Testis (tissue), 3 donors: Measurements from ENCODE around the gene LRP2BP. TPM values are rescaled to one million over a fixed set of nuclear protein-coding genes. Genes with fewer than 3 reads are reported as not detected.

Experiments
- DNase-seq: peaks from one replicate; pipeline ENCODE4 v3.0.0-alpha.2; 2019
- H3K27ac ChIP-seq, 2 donors: fragments of 200-600 bp; sonication (generic); one replicate each; pipeline ENCODE4 v1.5.1; 2019
- H3K27me3 ChIP-seq: fragments of 200-600 bp; sonication (generic); one replicate; pipeline ENCODE4 v1.5.1; 2019
- H3K36me3 ChIP-seq: fragments of 200-600 bp; sonication (generic); one replicate; pipeline ENCODE4 v1.5.1; 2017; ENCODE audit warnings: low read depth; ENCODE audit errors: missing control alignments
- H3K4me1 ChIP-seq: fragments of 200-600 bp; sonication (generic); one replicate; pipeline ENCODE4 v1.5.1; 2019
- H3K4me3 ChIP-seq, 2 donors: fragments of 200-600 bp; sonication (generic); one replicate each; pipeline ENCODE4 v1.5.1; 2017 to 2019
- H3K9me3 ChIP-seq: fragments of 200-600 bp; sonication (generic); one replicate; pipeline ENCODE4 v1.5.1; 2017
- CTCF ChIP-seq, 3 experiments: fragments of 450-650 bp in 2 of 3; fragments of 200-600 bp in 1 of 3; sonication (generic) in 1 of 3; IDR thresholded peaks; one replicate each; pipeline ENCODE4 v1.5.1; 2016 to 2019; ENCODE audit warnings: antibody characterized with exemption in 3 of 3, mild to moderate bottlenecking in 2 of 3, moderate library complexity in 1 of 3
- POLR2A ChIP-seq: fragments of 450-650 bp; IDR thresholded peaks from one replicate; pipeline ENCODE4 v1.6.1; 2017; ENCODE audit warnings: antibody characterized with exemption, mild to moderate bottlenecking, moderate library complexity
- WGBS, 2 donors: methylation state at CpG; one replicate each; pipeline ENCODE4 v1.1.5; 2018; 5-methylcytosine and 5-hydroxymethylcytosine counted together
- intact Hi-C: fragments of 100-400 bp; cut with DNase I; formaldehyde crosslinking; loops from one replicate; pipeline ENCODE4 v1.15.1; 2023; ENCODE audit warnings: low total_unique reads
- polyA plus RNA-seq: library from polyadenylated mRNA; stranded (reverse); fragments of 350-450 nt; fragmentation: Illumina TruSeq; extraction: RNeasy Lipid Tissue Mini Kit (QIAGEN cat#74804); gene quantifications from one replicate; pipeline ENCODE4 v1.2.3, GENCODE V29; 2014; ENCODE audit warnings: low read depth, low replicate concordance; ENCODE audit not compliant: insufficient read depth
- total RNA-seq, 2 donors: library from RNA; depleted of rRNA; stranded (reverse); fragments of >200 nt; gene quantifications; one replicate each; pipeline ENCODE4 v1.2.3, GENCODE V29; 2016

Gene LRP2BP
- total and polyA plus RNA-seq, 3 donors from 2014 or later = 7.5 to 49.5 (median 11.9) TPM

GRCh38 chr4:185390941-185391340, 4.8 kb downstream of the LRP2BP start:
- no peaks in the 10 kb centered on the region for H3K4me1 ChIP-seq
- no peak overlapping the region for H3K4me3 ChIP-seq
- DNase-seq = no peak
- no peak overlapping the region for H3K27ac ChIP-seq
- H3K36me3 ChIP-seq = no peaks in the 10 kb centered on the region
- 79 to 85% methylated on average over 6 of the region's 6 CpGs for WGBS, 2 donors
- no peaks in the 10 kb centered on the region for H3K9me3 ChIP-seq
- intact Hi-C loops = no loop called here
- no peak for TF ChIP-seq POLR2A
- no peak for TF ChIP-seq CTCF (IDR thresholded peaks at IDR 0.05)
- H3K27me3 ChIP-seq = no peaks in the 10 kb centered on the region

GRCh38 chr4:185387957-185388356, 7.8 kb downstream of the LRP2BP start:
- H3K4me1 ChIP-seq = no peaks in the 10 kb centered on the region
- no peaks in the 10 kb centered on the region for H3K9me3 ChIP-seq
- DNase-seq = no peak
- H3K4me3 ChIP-seq = no peak overlapping the region
- intact Hi-C loops = no loop called here
- H3K27me3 ChIP-seq = no peaks in the 10 kb centered on the region
- WGBS, 2 donors = 93 to 97% methylated on average over 12 of the region's 12 CpGs
- no peaks in the 10 kb centered on the region for H3K36me3 ChIP-seq
- TF ChIP-seq CTCF (IDR thresholded peaks at IDR 0.05) (no peak), POLR2A (no peak)
- no peak overlapping the region for H3K27ac ChIP-seq

DNA sequence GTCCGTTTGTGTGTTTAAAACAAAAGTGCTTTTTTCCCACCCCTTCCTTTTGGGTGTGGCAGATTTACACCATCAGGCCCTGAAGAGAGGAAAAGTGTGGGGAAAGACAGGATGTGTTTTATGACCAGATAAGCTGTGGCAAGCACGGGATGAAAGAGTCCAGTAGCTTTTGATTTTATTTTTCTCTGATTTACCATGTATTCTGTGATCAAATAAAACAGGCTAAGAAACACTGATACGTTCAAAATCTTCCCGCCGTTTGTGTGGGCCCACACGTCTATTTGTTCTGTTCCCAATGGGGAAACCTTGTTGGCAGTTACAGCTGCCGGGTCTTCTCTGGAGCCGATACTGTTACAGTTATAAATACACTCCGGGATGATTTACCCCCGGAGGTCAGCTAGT, 10.8 kb downstream of the LRP2BP start:
- intact Hi-C loops = no loop called here
- no peak for TF ChIP-seq POLR2A
- TF ChIP-seq CTCF (IDR thresholded peaks at IDR 0.05) = no peak
- WGBS, 2 donors = 21 to 23% methylated on average over 10 of the region's 10 CpGs
- Histone ChIP-seq H3K4me3 (no peak overlapping the region), H3K27me3 (no peaks in the 10 kb centered on the region), H3K9me3 (no peaks in the 10 kb centered on the region), H3K27ac (no peak overlapping the region), H3K4me1 (no peaks in the 10 kb centered on the region), H3K36me3 (no peaks in the 10 kb centered on the region)
- no peak for DNase-seq

GRCh38 chr4:185384061-185384460, 11.7 kb downstream of the LRP2BP start:
- intact Hi-C loops = no loop called here
- Histone ChIP-seq H3K27me3 (no peaks in the 10 kb centered on the region), H3K27ac (no peak overlapping the region), H3K36me3 (no peaks in the 10 kb centered on the region), H3K9me3 (no peaks in the 10 kb centered on the region), H3K4me1 (no peaks in the 10 kb centered on the region), H3K4me3 (no peak overlapping the region)
- DNase-seq = no peak
- TF ChIP-seq CTCF (IDR thresholded peaks at IDR 0.05) (no peak), POLR2A (no peak)
- 89 to 96% methylated on average over 2 of the region's 2 CpGs for WGBS, 2 donors

GRCh38 chr4:185383451-185383850, 12.3 kb downstream of the LRP2BP start:
- Histone ChIP-seq H3K36me3 (no peaks in the 10 kb centered on the region), H3K9me3 (no peaks in the 10 kb centered on the region), H3K27ac (no peak overlapping the region), H3K27me3 (no peaks in the 10 kb centered on the region), H3K4me1 (no peaks in the 10 kb centered on the region), H3K4me3 (no peak overlapping the region)
- TF ChIP-seq CTCF (IDR thresholded peaks at IDR 0.05) (no peak), POLR2A (no peak)
- no peak for DNase-seq
- intact Hi-C loops = no loop called here
- WGBS, 2 donors = 60 to 81% methylated on average over 3 to 4 of the region's 4 CpGs
